Cortex of kidney (tissue), 1 donor: ENCODE results near the gene SMAD5.

Experiments
- DNase-seq: peaks from one replicate; lab custom pipeline; 2025; lab: John Stamatoyannopoulos, UW

The SMAD5 gene

DNA sequence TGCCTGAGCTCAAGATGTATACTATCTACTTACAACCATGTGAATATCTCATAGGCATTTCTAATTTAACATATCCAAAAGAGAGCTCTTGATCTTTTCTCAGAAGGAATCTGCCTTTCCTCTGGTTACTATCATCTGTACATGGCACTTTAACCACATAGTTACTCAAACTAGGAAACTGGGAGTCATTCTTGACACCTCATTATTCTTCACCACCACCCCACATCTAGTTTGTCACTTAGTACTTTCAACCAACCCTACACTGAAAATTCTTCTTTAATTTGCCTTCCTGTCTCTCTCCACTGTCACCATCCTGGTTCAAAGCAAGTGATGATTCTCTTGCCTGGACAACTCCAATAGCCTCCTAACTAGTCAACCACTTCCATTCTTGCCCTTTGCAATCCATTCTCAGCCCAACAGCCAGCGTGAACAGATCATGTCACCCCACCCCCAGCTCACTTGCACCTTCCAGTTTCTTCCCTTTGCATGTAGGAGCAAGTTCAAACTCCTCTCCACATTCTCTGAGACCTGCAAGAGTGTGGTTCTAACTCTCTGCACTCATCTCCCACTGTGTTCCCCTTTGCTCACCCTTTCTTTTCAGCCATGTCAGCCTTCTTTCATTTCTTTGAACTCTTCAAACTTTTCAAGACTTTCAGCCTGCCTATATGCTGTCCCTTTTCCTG lies 17.3 kb upstream of the SMAD5 start:
- DNase-seq = no peak

DNA sequence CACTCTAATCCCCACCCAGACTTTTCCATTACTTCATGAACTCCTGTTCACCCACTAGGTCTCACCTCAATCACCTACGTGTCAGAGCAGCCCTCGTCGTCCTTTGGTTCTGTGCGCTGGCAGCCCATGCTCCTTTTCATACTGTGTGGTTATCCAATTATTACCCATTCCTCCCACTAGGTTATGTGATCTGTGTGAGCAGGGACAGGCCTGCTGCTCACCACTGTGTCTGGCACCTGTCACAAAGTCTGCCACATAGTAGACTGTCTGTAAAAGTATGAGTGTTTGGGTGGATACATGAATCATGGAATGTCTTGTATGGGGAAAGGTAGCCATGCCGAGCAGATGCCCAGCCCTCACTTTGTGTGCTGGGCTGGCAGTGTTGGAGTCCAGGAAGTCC lies 12.1 kb upstream of the SMAD5 start:
- no peak for DNase-seq

DNA sequence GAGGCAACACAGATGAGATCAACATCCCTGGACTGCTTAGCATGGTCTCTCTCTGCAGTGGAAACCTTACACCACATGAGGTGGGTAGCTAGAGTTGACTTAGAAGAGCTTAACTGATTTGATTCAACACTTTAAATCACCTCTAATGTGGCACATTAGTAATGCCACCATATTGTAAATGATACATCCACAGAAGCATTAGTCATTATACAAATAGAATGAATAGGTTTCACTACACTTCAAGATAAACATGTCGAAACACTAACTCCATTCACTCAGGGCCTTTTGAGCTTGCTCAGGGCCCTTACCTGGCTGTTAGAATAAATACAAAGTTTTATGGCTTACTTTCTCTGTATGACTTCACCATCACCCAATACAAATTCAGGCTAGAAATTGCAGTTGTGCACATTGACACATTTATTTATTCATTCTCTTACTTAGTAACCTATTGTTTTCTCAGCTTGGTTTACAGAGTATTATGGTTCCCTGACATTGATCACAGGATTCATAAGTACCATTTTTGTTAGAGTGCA lies 9.3 kb upstream of the SMAD5 start:
- DNase-seq = no peak

DNA sequence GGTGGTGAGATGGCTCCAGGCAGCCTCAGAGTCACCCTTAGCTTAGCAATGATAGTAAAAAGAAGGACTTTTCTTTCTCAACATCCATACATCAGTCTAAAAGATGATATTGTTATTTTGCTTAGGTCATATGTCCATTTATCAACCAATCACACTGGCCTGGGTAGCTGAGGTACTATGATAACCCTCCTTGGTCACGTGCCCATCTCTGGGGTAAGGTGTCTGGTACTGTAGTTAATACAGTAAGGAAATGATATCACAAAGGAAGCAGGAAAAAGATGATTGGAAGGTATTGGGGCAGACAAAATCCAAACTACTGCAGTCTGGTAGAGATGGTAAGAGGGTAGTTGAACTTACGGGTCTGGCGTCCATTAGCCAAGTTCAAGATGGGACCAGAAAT lies 5.1 kb upstream of the SMAD5 start:
- DNase-seq = no peak

DNA sequence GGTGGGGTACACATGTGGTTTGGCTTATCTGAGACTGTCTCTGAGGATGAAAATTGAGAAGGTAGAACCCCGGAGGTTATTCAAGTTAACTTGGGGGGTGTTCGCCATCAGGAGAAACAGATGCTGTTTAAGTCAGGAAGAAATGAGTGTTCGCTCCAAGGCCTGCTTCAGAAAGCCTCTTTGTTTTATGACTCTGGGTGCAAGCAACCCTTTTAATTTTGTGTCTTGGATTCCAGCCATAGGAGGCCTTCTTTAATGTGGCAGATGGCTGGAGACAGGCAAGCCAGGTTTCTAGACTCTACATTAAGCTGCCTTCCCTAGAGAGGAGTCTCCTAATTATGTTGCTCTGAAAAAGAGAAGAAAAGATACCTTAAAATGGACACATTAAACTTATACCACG lies 4.2 kb upstream of the SMAD5 start:
- DNase-seq = no peak

DNA sequence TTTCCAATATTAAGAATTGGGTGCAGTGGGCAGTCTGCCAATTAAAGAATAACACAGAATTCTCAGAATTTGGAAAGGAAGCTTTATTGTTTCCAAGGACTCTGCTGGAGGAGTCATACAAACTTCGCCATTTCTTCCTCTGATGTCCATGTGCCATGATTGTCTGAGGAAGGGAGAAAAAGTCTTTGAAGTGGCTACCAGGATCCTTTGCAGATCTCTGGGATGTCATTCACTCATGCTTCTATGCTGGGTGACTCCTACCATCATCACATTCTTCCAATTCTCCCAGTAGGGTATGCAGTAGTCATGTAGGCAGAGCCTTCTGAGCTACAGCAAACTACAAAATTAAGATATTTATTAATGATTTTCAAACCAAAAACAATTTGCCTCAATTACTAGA lies 3.2 kb upstream of the SMAD5 start:
- no peak for DNase-seq

DNA sequence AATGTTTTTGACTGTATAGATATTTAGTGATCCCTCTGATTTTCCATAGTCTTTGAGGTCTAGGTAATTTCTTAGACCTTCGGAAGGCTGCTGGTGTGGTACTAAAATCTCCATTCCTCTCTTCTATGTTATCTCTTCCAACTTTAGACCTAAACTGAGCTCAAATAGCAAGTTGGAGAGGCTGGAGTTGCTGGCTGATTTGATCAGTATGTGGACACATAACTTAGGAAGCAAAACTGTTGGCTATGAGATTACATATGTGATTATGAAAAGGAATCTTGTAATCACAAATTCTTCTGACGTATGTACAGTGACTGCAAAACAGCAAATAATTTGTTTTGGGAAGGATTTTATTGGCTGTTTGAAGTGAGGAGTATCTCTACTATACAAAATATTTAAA lies 2.1 kb upstream of the SMAD5 start:
- DNase-seq = no peak

DNA sequence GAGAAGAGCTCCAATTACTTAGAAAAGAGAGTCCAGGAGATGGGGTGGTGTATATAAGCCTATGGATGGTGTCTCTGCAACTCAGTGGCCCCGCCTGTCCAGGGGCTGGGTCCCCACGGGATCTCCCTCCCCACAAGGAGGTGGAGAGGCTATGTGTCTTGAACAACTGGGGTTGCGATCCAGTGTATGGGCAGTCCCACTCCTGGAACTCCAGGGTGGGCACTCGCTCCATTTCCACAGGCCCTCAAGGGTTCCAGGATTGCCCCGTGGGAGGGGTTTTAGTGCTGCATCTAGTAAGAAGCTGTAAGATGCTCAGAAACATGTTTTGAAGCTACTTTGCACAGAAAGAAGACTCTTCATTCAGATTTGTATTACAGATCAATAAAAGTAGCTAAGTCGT lies 558 bp upstream of the SMAD5 start:
- DNase-seq = no peak

DNA sequence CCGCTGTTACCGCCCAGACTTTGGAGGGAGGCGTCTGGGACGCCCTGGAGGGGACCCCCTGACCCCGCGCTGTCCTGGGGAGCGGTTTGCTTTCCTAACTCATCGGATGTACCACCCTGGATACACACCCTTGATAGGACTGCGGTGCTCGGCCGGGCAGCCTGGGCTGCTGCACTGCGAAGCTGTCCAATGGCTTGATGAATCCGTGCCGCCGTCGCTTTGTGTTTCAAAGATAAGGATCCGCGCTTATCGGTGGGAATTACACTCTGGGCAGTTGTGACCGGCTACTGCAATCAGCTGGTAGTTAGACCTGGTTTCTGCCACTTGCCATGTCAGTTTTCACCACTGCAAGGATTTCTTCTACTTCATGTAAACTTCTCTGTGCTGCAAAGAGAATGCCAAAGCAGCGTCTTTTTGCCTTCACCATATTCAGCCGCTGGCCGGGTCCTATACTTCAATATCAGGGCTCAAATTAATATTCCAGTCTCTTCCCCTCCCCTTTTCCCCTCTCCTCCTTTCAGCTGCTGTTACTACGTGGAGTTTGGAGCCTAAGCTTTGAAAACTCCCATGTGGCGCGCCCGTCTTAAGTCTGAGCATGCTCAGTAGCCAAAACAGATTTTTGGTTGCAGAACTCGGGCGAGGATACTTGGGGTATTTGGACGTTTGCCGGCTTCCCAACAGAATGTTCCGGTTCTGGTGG lies 727 bp downstream of the SMAD5 start:
- no peak for DNase-seq

DNA sequence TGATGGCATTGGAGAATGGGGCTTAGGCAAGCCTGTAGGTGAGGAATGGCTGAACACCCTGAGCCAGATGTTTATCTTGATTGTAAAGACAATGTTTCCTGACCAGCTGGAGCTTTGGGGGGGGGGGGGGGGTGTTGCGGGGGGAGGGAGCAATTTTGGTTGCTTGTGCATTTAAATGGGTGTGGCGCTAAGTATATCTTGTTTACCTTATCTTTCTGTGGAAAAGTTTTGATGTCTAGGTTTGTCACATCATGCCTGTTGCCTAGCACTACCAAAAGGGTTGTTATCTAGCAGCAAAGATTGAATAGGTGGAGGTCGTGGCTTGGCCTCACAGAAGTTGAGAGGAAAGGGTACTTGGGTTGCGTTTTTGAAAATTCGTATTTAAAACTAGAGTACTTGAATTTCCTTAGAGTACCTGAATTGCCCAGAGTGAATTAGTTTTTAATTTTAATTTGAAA lies 1.3 kb downstream of the SMAD5 start:
- no peak for DNase-seq

DNA sequence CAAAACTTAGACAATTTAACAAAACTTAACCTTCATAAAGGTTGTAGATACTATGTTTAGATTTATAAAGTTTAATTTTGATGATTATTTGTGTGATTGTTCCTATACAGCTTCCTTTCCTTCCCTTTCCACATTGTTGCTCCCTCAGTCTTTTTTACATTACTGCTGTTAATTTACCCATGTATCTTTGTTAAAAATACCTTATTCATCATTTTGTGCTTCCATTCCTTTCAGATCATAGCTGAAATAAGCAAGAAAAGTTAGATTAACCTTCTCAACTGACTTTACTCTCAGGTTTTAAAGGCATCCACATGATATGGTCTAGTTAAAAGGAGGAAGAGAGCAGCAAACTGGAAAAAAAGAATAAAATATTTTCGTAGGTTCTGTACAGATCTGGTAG lies 2.0 kb downstream of the SMAD5 start:
- no peak for DNase-seq

DNA sequence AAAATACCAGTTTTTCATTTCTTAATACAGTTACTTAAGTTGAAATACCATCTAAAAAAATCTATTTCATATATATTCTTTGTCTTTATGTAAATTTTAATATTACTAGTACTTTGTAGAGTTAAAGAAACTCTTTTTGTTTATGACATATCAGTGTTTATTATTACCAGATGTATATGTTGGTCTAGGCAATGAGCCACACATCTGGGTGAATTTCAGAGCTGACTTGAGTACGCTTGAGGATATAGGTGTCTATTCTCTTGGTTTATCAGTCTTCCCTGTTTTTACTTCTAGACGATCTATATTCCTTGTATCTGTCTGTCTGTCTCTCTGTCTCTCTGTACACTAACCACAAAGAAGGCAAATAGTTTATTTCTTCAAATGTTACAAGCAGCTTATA lies 2.9 kb downstream of the SMAD5 start:
- DNase-seq = no peak

DNA sequence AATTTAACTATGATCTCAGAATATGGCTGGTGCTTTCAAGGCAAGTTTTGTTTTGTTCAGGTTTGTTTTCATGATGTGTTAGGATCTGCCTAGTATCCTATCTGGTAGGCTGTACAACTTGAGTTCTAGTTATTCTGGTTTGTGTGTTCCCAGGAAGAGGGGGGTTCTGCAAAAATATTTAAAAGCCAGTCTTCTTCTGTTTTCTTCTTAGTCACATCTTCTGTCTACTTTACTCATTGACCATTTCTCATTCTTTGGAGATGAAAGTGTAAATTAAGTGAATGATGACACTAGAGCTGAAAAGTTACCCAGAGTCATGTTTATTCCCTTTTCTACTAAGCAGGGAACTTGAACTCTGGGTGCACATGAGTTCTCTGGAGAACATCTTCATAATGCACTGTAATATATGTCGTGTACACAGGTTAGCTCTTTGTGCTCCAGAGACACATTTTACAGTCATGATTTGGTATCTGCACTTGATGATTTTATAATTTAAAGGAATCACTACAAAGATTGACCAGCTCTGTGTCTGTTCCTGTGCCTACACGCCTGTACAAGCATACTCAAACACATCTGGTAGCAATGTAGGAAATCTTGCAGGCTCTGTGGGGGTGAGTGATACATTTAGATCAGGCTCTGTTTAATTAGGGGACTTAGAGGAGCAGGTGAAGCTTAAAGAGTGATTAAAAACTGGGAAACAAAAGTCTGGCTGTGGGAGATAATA lies 5.0 kb downstream of the SMAD5 start:
- no peak for DNase-seq

DNA sequence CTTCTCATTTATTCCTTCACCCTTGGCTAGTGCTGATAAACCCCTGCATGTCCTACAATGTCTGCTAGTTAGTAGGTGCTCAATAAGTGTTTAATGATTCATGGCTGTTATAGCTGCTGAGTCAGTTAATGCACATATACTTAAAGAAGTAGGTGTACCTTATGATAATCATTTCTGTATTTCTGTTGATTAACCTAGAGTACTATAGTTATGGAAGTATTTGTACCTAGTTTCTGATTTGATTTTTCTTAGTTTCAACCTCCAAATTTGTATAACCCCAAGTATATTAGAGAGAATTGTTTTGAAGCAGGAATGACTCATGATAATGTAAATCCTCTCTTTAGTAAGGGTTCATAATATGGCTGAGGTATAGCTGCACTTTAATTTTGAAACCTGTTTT lies 8.9 kb downstream of the SMAD5 start:
- DNase-seq = no peak

DNA sequence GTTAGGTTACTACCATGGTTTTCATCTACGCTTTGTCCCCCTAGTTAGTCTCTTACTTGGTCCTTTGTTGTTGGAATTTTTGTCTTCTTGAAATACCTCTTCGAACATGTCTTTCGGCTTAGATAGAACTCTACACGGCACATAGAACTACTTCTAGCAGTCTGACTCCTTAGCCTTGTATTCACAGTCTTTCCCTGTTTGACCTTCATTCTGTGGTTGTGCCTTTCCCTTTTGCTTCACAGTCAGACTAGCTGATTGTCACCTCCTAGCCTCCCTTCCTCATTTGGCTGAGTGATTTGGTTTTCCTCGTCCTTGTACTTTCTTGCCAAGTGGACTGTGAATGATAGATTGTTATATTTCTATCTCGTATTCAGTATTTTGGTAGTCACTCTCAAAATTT lies 10.7 kb downstream of the SMAD5 start:
- DNase-seq = no peak

DNA sequence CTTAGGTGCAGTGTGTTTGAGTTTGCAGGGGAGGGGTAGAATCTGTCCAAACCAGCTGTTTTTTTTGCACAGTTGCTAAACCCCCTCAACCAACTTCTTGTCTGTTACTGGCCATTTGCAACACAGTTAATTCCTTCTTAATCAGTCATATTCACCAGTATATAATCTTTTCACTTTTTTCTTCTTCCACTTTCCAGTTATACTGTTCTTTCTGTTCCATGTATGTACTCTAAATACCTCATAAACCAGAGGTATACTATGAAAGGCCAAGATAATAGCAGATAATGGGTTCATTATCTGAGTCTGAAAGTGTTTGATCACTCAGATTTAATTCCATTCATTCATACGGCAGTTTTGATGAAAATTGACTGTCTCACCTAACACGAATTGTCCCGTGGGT lies 11.1 kb downstream of the SMAD5 start:
- no peak for DNase-seq

DNA sequence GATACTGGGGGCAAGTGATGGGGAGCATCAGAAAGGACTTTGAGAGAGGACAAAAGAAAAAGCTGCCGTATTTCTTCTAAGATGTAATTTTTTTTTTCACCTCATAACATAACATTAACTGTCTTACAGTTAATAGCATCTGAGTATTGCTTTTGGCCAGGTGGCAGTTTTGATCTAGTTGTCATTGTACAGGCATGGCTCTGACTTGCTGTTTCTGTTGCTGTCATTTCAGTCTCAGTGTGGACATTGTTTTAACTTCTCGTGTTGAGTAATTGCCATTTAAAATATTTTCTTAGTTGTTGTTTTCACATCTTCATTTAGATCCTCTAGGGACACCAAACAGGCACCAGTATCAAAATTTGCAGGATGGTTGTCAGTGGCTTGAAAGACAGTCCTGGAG lies 12.4 kb downstream of the SMAD5 start:
- no peak for DNase-seq

DNA sequence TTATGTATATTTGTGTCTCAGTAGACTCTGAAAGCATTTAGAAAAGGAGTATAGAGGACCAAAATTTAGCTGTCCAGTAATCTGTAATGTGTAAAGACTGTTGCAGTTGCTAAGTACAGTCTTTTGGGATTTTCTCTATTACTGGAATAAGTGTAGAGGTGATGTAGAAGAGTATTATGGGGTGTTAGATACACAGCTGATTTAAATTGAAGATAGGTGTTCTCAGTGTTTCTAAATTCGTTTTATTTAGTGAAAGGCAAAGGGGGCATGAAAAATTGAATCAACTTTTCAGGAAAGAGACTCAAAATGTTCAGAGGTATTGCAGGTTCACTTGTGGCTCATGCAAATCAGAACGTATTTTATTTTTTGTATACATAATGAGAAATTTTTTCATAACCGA lies 13.6 kb downstream of the SMAD5 start:
- DNase-seq = no peak

DNA sequence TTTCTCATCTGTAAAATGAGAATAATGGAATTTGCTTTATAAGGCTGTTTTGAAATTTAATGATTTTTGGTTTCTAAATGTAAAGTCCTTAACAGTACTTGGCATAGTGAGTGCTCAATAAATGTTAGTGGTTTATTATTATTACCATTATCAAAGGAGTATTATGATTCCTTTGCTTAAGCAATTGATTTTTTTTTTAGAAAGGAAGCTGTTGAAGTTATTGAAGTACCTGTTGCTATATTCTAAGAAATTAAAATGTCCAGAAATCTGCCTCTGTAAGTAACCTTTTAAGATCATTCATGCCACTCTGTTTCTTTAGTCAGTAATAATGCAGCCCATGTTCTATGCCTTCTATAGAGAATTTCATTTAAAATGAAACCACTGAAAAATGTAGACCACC lies 15.0 kb downstream of the SMAD5 start:
- no peak for DNase-seq

DNA sequence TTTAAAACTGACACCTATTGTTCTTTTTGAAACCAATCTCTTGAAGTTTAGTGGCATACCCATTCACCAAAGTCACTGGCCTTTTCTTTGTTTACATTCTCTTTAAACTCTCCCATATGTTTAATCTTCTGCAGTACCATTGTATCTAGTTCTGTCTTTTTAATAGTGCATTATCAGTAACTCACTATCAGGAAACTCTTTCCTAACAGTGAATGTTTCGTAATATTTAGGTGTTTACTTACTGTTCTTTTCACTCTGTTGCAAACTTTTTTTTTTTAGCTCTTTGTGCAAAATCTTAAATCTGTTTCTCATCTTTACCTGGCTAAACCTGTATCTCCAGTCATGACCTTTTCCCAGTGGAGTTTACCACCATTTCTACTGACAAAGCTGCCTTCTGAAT lies 17.2 kb downstream of the SMAD5 start:
- no peak for DNase-seq

DNA sequence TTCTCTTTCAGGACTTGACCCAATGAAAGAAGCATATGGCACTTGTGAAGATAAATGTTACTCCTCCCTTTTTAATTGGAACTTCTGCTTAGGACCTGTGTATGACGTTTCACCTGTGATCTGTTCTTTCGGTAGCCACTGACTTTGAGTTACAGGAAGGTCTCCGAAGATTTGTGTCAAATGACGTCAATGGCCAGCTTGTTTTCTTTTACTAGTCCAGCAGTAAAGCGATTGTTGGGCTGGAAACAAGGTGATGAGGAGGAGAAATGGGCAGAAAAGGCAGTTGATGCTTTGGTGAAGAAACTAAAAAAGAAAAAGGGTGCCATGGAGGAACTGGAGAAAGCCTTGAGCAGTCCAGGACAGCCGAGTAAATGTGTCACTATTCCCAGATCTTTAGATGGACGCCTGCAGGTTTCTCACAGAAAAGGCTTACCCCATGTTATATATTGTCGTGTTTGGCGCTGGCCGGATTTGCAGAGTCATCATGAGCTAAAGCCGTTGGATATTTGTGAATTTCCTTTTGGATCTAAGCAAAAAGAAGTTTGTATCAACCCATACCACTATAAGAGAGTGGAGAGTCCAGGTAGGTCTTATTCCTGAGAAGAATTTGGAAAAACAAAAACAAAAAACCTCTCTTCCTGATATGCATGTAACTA lies 21.1 kb downstream of the SMAD5 start:
- DNase-seq = no peak

DNA sequence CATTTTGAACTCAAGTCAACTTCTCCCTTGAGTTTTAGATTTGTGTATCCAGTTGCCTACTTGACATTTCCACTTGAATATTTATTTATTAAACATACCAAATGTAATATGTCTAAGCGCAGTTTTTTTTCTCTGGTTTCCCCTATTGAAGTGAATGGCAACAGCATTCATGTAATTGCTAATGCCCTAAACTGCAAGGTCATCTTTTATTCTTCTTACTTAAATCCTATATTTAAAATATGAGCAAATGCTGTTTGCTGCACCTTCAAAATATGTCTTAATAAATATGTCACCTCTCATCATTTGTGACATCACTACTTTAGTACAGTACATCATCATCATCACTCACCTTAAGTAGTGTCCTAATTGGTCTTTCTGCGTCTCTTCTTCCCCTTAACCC lies 22.4 kb downstream of the SMAD5 start:
- DNase-seq = no peak

DNA sequence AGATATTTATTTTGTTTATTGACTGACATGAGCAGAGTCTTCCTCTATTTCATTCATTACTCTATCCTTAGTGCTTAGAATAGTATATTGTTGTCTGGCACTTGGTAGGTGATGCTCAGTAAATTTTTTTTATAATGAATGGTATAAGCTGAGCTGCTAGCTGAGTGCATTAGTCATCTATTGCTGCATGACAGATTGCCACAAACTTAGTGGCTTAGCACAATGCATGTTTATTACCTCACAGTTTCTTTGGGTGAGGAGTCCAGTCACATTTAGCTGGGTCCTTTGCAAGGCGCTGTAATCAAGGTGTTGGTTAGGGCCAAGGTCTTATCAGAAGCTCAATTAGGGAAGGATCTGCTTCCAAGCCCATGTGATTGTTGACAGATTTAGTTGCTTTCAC lies 23.1 kb downstream of the SMAD5 start:
- no peak for DNase-seq
